ENCODE measurements around the gene DENND1B.

- TF ChIP-seq POLR2A (IDR thresholded peaks at IDR 0.05), result no peak
- TF ChIP-seq CTCF (IDR thresholded peaks at IDR 0.05), result no peak
These were observed 24.0 kb upstream of the DENND1B start for GRCh38 chr1:197799271-197799670.

All from testis (tissue), 2 donors.